Measurements from ENCODE around the gene NOSIP.

The NOSIP gene

DNA sequence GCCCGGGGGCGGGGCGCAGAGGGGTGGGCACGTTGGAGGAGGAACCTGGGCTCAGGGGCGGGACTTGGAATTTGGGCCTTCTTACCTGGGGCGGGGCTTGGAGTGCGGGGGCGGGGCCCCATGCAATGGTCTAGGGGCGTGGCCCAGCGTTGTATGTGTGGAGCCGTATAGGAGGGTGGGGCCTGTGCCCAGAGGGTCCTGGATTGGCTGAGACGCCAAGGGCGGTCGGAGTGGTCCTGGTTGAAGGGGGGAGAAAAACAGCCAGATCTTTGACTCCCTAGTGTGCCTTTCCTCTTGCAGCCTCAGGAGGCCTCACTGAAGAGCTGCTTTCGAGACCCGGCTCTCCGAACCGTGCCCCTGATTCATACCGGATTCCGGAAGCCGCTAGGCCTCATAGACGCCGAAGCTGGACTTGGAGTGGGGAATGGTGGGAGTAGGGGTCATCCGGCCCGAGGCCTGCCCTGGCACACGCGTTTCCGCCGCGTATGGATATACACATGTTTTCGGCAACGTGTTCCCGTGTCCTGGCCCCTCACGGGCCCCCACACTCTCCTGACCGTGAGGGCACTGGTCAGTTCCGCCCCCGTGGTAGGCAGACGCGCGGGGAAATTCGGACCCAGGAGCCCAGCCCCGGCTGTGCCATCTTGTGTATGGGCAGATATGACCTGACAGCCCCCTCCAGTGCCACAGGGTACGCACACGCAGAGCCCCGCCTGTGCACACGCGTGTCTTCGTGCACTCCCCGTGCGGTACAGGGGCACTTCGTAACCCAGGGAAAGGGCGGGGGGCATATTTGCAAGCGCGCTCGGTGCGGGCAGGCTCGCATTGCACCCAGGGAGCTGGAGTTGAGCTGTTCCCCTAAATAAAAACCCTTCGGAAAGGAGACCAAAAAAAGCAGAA is 10.0 kb upstream of the NOSIP start:
- Histone ChIP-seq H3K27me3 (ENCODE audit: insufficient read depth, low read depth, severe bottlenecking) (no peaks in the 10 kb centered on the region), H3K36me3 (peaks cover 20% of the 10 kb centered on the region), H3K9me3 (ENCODE audit: severe bottlenecking) (no peaks in the 10 kb centered on the region), H3K27ac (peak overlapping the region; percentile 91), H3K4me3 (ENCODE audit: low read depth, low read length) (peak overlapping the region; percentile 85)
- DNase-seq, result peak; percentile 98
- TF ChIP-seq, protein P1, sequence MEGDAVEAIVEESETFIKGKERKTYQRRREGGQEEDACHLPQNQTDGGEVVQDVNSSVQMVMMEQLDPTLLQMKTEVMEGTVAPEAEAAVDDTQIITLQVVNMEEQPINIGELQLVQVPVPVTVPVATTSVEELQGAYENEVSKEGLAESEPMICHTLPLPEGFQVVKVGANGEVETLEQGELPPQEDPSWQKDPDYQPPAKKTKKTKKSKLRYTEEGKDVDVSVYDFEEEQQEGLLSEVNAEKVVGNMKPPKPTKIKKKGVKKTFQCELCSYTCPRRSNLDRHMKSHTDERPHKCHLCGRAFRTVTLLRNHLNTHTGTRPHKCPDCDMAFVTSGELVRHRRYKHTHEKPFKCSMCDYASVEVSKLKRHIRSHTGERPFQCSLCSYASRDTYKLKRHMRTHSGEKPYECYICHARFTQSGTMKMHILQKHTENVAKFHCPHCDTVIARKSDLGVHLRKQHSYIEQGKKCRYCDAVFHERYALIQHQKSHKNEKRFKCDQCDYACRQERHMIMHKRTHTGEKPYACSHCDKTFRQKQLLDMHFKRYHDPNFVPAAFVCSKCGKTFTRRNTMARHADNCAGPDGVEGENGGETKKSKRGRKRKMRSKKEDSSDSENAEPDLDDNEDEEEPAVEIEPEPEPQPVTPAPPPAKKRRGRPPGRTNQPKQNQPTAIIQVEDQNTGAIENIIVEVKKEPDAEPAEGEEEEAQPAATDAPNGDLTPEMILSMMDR (IDR thresholded peaks at IDR 0.05; ENCODE audit: low read depth, low read length), result no peak

DNA sequence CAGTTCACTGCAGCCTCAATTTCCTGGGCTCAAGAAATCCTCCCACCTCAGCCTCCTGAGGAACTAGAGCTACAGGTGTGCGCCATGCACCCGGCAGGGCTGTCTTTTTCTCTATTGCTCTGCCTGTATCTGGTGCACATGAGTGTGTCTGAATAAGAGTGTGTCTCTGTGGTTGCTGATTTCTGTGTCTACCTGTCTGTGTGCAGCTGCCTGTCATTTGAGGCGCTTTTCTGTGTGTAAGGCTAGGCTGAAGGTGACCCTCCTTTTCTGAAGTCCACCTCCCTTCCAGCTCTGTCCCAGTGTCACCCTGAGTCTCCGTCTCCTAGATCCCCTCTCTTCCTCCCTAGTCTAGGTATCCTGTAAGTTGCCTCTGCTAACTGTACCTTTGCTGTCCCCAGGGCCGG is 9.1 kb upstream of the NOSIP start:
- H3K9me3 ChIP-seq (ENCODE audit: severe bottlenecking), result no peaks in the 10 kb centered on the region
- H3K4me3 ChIP-seq (ENCODE audit: low read depth, low read length), result no peak overlapping the region
- no peaks in the 10 kb centered on the region for H3K27me3 ChIP-seq (ENCODE audit: insufficient read depth, low read depth, severe bottlenecking)
- H3K36me3 ChIP-seq, result peaks cover 16% of the 10 kb centered on the region
- TF ChIP-seq, protein P1 (IDR thresholded peaks at IDR 0.05; ENCODE audit: low read depth, low read length), result no peak
- no peak overlapping the region for H3K27ac ChIP-seq
- peak; percentile 21 for DNase-seq

DNA sequence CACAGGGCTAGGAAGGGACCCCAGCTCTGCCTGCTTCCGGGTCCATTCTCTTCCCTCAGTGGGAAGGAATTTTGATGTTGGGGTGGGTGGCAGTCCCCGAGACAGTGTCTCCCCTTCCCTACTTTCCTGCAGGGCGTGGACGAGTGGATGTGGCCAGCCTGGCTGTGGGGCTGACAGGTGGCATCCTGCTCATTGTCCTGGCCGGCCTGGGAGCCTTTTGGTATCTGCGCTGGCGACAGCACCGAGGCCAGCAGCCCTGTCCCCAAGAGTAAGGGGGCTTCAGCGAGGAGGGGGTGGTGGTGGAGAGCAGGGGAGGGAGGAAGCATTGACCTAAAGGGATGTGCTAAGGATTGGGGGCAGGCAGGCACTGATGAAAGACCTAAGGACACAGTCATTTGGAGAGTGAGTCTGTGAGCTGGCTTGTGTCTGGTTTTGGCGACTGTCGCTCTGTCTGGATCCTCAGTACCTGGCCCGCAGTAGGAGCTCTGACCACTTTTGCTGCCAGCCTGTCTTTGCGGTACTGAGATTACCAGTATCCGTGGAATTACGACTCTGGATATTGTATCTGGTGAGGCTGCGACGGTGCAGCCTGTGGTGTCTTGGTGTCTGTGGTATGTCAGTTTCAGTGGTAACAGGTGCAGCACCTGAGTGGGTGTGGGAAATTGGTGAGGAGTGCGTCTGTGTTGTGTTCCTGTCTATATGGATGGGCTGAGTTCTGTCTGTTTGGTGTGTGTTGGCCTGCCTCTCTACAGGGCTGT is 8.2 kb upstream of the NOSIP start:
- H3K36me3 ChIP-seq, result peaks cover 7% of the 10 kb centered on the region
- no peak overlapping the region for H3K27ac ChIP-seq
- no peaks in the 10 kb centered on the region for H3K27me3 ChIP-seq (ENCODE audit: insufficient read depth, low read depth, severe bottlenecking)
- H3K9me3 ChIP-seq (ENCODE audit: severe bottlenecking), result no peaks in the 10 kb centered on the region
- no peak overlapping the region for H3K4me3 ChIP-seq (ENCODE audit: low read depth, low read length)
- peak; percentile 25 for DNase-seq
- TF ChIP-seq, protein P1 (IDR thresholded peaks at IDR 0.05; ENCODE audit: low read depth, low read length), result no peak

DNA sequence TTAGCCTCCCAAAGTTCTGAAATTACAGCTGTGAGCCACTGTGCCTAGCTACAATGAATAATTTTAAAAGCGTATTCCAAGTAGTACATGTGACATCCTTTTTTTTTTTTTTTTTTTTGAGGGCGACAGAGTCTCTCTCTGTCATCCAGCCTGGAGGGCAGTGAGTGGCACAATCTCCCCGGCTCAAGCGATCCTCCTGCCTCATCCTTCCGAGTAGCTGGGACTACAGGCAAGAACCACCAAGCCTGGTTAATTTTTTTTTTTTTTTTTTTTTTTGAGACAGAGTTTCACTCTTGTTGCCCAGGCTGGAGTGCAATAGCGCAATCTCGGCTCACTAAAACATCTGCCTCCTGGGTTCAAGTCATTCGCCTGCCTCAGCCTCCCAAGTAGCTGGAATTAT is 6.9 kb upstream of the NOSIP start:
- TF ChIP-seq, protein P1 (IDR thresholded peaks at IDR 0.05; ENCODE audit: low read depth, low read length), result no peak
- H3K36me3 ChIP-seq, result peaks cover 3% of the 10 kb centered on the region; the same call in 1 of the 2 replicates
- H3K27me3 ChIP-seq (ENCODE audit: insufficient read depth, low read depth, severe bottlenecking), result no peaks in the 10 kb centered on the region
- H3K27ac ChIP-seq, result no peak overlapping the region
- H3K9me3 ChIP-seq (ENCODE audit: severe bottlenecking), result no peaks in the 10 kb centered on the region
- H3K4me3 ChIP-seq (ENCODE audit: low read depth, low read length), result no peak overlapping the region
- DNase-seq, result no peak

DNA sequence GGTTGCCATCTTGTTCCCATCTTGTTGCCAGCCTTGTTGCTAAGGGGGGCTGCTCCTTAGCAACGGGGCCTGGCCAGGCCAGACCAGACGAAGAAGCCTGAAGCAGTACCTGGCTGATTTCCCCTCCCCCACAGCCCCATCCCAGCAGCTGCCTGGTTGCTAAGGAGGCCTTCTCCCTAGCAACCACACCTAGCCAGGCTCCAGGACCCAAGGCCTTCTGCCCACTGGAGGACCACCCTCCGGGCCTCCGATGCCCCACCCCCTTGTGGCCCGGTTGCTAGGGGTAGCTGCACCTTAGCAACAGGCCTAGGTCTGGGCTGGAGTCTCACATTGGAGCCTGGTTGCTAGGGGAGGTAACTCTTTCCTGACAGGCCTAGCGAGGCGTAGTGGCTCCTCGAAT is 4.7 kb upstream of the NOSIP start:
- H3K27ac ChIP-seq, result no peak overlapping the region
- no peak overlapping the region for H3K4me3 ChIP-seq (ENCODE audit: low read depth, low read length)
- H3K36me3 ChIP-seq, result no peaks in the 10 kb centered on the region
- H3K27me3 ChIP-seq (ENCODE audit: insufficient read depth, low read depth, severe bottlenecking), result no peaks in the 10 kb centered on the region
- TF ChIP-seq, protein P1 (IDR thresholded peaks at IDR 0.05; ENCODE audit: low read depth, low read length), result no peak
- peak; percentile 25 for DNase-seq
- no peaks in the 10 kb centered on the region for H3K9me3 ChIP-seq (ENCODE audit: severe bottlenecking)

All from WERI-Rb-1 (cell line).